CD4-positive, alpha-beta T cell (primary cell): Measurements from ENCODE around the gene FBRSL1. TPM values are rescaled to one million over a fixed set of nuclear protein-coding genes. Genes with fewer than 3 reads are reported as not detected.

Source experiments
- ATAC-seq: fragments of 200-7000 bp; cut with Tn5 transposase; one replicate; pipeline ENCODE4 v1.10.0; 2022; ENCODE audit warnings: mild to moderate bottlenecking; ENCODE audit not compliant: poor library complexity
- CTCF ChIA-PET: fragments of 350-600 bp; sonication (Branson Sonifier 250); formaldehyde crosslinking; loops from one replicate; lab custom pipeline; 2021; ENCODE audit warnings: antibody characterized with exemption, inconsistent platforms; lab: Charles Lee
- POLR2A ChIA-PET: fragments of 350-600 bp; sonication (Branson Sonifier 250); formaldehyde crosslinking; loops from one replicate; lab custom pipeline; 2021; ENCODE audit warnings: antibody characterized with exemption, inconsistent platforms; lab: Charles Lee
- DNase-seq, 14 experiments: peaks; one replicate each; pipeline ENCODE4 v3.0.0-alpha.2; 2013 to 2020; ENCODE audit warnings: mixed read lengths in 2 of 14
- H3K27ac ChIP-seq, 2 donors: one replicate each; pipeline versions ENCODE4 v1.5.1 to v1.7.0; 2013; ENCODE audit warnings: low read length in 2 of 2, low read depth in 1 of 2, mild to moderate bottlenecking in 1 of 2
- H3K27me3 ChIP-seq, 2 experiments: 1 replicate in 1 of 2; 2 replicates in 1 of 2; pipeline versions ENCODE4 v1.6.1 to v1.7.0; 2013; ENCODE audit warnings: low read length in 2 of 2, control low read depth in 1 of 2, mild to moderate bottlenecking in 1 of 2, moderate library complexity in 1 of 2; ENCODE audit not compliant: insufficient read depth in 2 of 2, control insufficient read depth in 1 of 2
- H3K36me3 ChIP-seq: one replicate; pipeline ENCODE4 v1.6.1; 2013; ENCODE audit warnings: low read length, control low read depth; ENCODE audit not compliant: insufficient read depth
- H3K4me1 ChIP-seq: one replicate; pipeline ENCODE4 v1.6.1; 2013; ENCODE audit warnings: low read length, control low read depth; ENCODE audit not compliant: insufficient read depth
- H3K4me3 ChIP-seq: one replicate; pipeline ENCODE4 v1.5.1; 2013; ENCODE audit warnings: mild to moderate bottlenecking, low read length, moderate library complexity
- H3K9me3 ChIP-seq, 2 experiments: 1 replicate in 1 of 2; 2 replicates in 1 of 2; pipeline versions ENCODE4 v1.6.1 to v1.7.0; 2013; ENCODE audit warnings: low read length in 2 of 2, mild to moderate bottlenecking in 2 of 2, control low read depth in 1 of 2, moderate library complexity in 1 of 2; ENCODE audit not compliant: control insufficient read depth in 1 of 2, insufficient read depth in 1 of 2
- H3K27ac Mint-ChIP-seq: one replicate; pipeline ENCODE4 v1.8.0; 2020; ENCODE audit warnings: mixed read lengths
- H3K27me3 Mint-ChIP-seq: one replicate; pipeline ENCODE4 v1.8.0; 2021; ENCODE audit warnings: mixed read lengths
- H3K36me3 Mint-ChIP-seq: one replicate; pipeline ENCODE4 v1.8.0; 2021; ENCODE audit warnings: low read depth, mixed read lengths
- H3K4me1 Mint-ChIP-seq: one replicate; pipeline ENCODE4 v1.8.0; 2021; ENCODE audit warnings: low read depth, mixed read lengths
- H3K4me3 Mint-ChIP-seq: one replicate; pipeline ENCODE4 v1.8.0; 2020; ENCODE audit warnings: mild to moderate bottlenecking, mixed read lengths
- H3K9me3 Mint-ChIP-seq: one replicate; pipeline ENCODE4 v1.8.0; 2020; ENCODE audit warnings: mixed read lengths
- intact Hi-C, 2 experiments: fragments of 100-400 bp; cut with DNase I in 1 of 2; cut with micrococcal nuclease in 1 of 2; formaldehyde crosslinking; loops; one replicate each; pipeline versions ENCODE4 v1.15.1 to v1.9.0; 2023 to 2025; cut with DNase I, micrococcal nuclease
- total RNA-seq, 174 experiments: library from RNA in 2 of 174; stranded (reverse) in 2 of 174; gene quantifications; one replicate each; pipeline ENCODE4 v1.2.3 and lab custom pipeline; 2021 to 2026
- TF ChIP-seq, protein P1 (sequence below): fragments of 200-600 bp; IDR thresholded peaks from one replicate; pipeline ENCODE4 v1.8.0; 2022; ENCODE audit warnings: antibody characterized with exemption, mild to moderate bottlenecking

The FBRSL1 gene
- total RNA-seq, 2 experiments from 2014 or later = 75.8 to 80.7 TPM

DNA sequence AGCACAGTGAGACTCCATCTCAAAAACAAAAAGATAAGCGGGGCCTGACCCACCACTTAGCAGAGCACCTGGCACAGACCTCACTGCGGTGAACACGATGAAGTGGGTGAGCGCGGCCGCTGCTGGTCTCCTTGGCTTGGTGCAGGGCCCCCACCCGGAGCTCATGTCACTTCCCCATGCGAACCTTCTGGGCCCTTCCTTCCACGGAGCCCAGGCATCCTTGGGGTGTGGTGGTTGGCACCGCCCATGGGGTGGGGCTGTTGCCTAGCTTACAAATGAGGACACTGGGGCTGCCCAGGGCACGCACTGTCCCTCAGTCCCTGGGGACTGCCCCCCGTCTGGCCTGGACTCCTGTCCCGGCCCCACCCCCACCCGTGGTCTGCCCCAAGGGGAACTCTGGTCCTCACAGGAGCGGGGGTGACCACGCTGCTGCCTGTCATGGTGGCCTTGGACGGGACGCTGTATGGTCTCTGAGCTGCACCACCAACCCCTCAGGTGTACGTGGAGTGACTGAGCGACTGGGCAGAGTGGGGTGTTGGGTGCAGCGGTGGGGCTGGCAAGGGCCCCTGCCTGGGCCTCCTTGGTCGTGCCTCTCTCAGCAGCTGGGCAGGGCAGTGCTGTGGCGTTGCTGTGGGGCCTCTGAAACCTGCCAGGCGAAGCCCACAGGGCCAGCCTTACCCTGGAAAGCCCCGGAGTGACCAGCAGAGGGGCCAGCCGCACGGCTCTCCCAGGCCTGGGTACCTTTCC, 15.3 kb downstream of the FBRSL1 start:
- Histone ChIP-seq H3K27me3 (no peaks in the 10 kb centered on the region), H3K27ac (no peak overlapping the region), H3K9me3 (peaks cover 0 to 4% of the 10 kb centered on the region in 2 experiments), H3K4me3 (no peak overlapping the region), H3K4me1 (peaks cover 90% of the 10 kb centered on the region), H3K36me3 (peaks cover 18% of the 10 kb centered on the region)
- Mint-ChIP-seq H3K9me3 (no peaks in the 10 kb centered on the region), H3K27me3 (no peaks in the 10 kb centered on the region), H3K36me3 (peaks cover 4% of the 10 kb centered on the region), H3K27ac (peak overlapping the region; percentile 81), H3K4me3 (no peak overlapping the region), H3K4me1 (peaks cover 52% of the 10 kb centered on the region)
- peak in 2 of 14 experiments; percentile 53 to 63 for DNase-seq
- TF ChIP-seq, protein P1, sequence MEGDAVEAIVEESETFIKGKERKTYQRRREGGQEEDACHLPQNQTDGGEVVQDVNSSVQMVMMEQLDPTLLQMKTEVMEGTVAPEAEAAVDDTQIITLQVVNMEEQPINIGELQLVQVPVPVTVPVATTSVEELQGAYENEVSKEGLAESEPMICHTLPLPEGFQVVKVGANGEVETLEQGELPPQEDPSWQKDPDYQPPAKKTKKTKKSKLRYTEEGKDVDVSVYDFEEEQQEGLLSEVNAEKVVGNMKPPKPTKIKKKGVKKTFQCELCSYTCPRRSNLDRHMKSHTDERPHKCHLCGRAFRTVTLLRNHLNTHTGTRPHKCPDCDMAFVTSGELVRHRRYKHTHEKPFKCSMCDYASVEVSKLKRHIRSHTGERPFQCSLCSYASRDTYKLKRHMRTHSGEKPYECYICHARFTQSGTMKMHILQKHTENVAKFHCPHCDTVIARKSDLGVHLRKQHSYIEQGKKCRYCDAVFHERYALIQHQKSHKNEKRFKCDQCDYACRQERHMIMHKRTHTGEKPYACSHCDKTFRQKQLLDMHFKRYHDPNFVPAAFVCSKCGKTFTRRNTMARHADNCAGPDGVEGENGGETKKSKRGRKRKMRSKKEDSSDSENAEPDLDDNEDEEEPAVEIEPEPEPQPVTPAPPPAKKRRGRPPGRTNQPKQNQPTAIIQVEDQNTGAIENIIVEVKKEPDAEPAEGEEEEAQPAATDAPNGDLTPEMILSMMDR = no peak
- CTCF ChIA-PET = no interaction called here
- POLR2A ChIA-PET = interaction anchor here (1.8 kb wide), 1 partner anchor 13 kb away, joined by 4 read pairs; no protein-coding TSS in a partner anchor
- intact Hi-C loops = no loop called here
- no peak for ATAC-seq

GRCh38 chr12:132505852-132506219, 15.9 kb downstream of the FBRSL1 start:
- Histone ChIP-seq H3K4me1 (peaks cover 89% of the 10 kb centered on the region), H3K9me3 (peaks cover 0 to 10% of the 10 kb centered on the region in 2 experiments), H3K4me3 (no peak overlapping the region), H3K27me3 (no peaks in the 10 kb centered on the region), H3K27ac (no peak overlapping the region), H3K36me3 (peaks cover 20% of the 10 kb centered on the region)
- ATAC-seq = no peak
- Mint-ChIP-seq H3K27ac (peak overlapping the region; percentile 81), H3K27me3 (no peaks in the 10 kb centered on the region), H3K4me1 (peaks cover 48% of the 10 kb centered on the region), H3K9me3 (no peaks in the 10 kb centered on the region), H3K4me3 (peak overlapping the region; percentile 71), H3K36me3 (peaks cover 10% of the 10 kb centered on the region)
- CTCF ChIA-PET = no interaction called here
- DNase-seq = no peak
- TF ChIP-seq, protein P1 = no peak
- POLR2A ChIA-PET = interaction anchor here (1.6 to 1.8 kb wide), 2 partner anchors 14 to 18 kb away, joined by 4 read pairs; no protein-coding TSS in a partner anchor
- intact Hi-C loops = no loop called here

DNA sequence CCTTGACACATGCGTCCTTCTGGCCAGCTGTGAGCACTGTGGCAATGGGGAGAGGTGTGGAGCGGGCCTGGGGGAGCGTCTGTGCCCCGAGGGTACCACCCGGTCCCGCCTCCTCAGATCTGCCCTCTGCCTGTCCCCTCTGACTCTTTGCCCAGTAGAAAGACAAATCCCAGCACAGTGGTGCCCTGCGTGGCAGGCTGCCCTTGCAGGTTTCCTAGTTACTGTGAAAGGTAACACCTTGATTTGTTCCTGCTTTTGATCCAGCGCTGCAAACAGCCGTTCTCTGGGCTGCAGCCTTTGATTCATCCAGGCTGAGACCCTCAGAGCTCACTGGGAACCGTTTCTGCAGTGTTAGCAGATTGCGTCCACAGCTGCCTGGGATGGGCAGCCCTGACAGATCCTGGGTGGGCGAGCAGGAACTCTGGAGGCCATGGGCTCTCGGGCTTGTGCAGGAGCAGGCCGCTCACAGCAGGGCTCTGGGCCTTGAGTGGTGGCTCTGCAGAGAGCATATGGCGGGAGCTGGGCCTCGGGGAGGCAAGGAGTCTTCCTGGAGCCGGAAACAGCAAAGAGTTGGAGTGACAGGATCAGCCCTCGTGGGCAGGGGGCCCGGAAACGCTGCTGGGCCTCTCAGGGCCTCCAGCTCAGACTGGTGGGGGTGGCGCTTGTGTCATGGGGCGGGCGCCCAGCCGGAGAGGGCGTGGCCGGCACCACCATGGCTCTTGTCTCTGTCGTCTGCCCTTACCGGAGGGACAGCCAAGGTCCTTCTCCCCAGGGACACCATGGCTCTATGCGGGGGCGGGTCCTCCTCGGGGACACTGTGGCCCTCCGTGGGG, 16.6 kb downstream of the FBRSL1 start:
- ATAC-seq (peak; percentile 86), DNase-seq (peak; percentile 41 to 74 (median 59))
- Histone ChIP-seq H3K27me3 (no peaks in the 10 kb centered on the region), H3K27ac (peak overlapping the region in 1 of 2 donors; percentile 48), H3K4me1 (peaks cover 82% of the 10 kb centered on the region), H3K36me3 (peaks cover 20% of the 10 kb centered on the region), H3K4me3 (peak overlapping the region; percentile 29), H3K9me3 (peaks cover 0 to 15% of the 10 kb centered on the region in 2 experiments)
- CTCF ChIA-PET = no interaction called here
- Mint-ChIP-seq H3K36me3 (peaks cover 11% of the 10 kb centered on the region), H3K4me1 (peaks cover 48% of the 10 kb centered on the region), H3K27ac (peak overlapping the region; percentile 81), H3K9me3 (no peaks in the 10 kb centered on the region), H3K27me3 (no peaks in the 10 kb centered on the region), H3K4me3 (peak overlapping the region; percentile 71)
- TF ChIP-seq, protein P1 = no peak
- intact Hi-C loops = no loop called here
- POLR2A ChIA-PET = interaction anchor here (0.7 to 1.8 kb wide), 3 partner anchors 8 to 18 kb away, joined by 3 to 4 read pairs (median 4); no protein-coding TSS in a partner anchor
